Endothelial cell of hepatic sinusoid (primary cell): ENCODE results near the gene HOXB7.

Experiments used
- in situ Hi-C: cut with HindIII; loops from 2 replicates; pipeline ENCODE4 v1.10.0; 2017; ENCODE audit warnings: low sequenced_read_pairs

The HOXB7 gene

GRCh38 chr17:48597528-48597777 lies 13.4 kb downstream of the HOXB7 start:
- in situ Hi-C loops, result no loop called here

GRCh38 chr17:48596735-48597527 lies 13.9 kb downstream of the HOXB7 start:
- in situ Hi-C loops, result no loop called here

GRCh38 chr17:48596000-48596734 lies 14.7 kb downstream of the HOXB7 start:
- in situ Hi-C loops, result no loop called here

- in situ Hi-C loops, result no loop called here
Measured at GRCh38 chr17:48595278-48595999, 15.4 kb downstream of the HOXB7 start.

- in situ Hi-C loops, result no loop called here
Measured at GRCh38 chr17:48594538-48595277, 16.1 kb downstream of the HOXB7 start.

- in situ Hi-C loops, result no loop called here
Measured at GRCh38 chr17:48593840-48594537, 16.8 kb downstream of the HOXB7 start.

- in situ Hi-C loops, result no loop called here
Measured at GRCh38 chr17:48593126-48593829, 17.5 kb downstream of the HOXB7 start, which contains the start of gene HOXB5. Gene HOXB5, minus strand, starts transcription at chr17:48593779. Its CDS starts 97 bp downstream, at chr17:48593682.

- in situ Hi-C loops, result no loop called here
Measured at GRCh38 chr17:48592577-48592976, 18.2 kb downstream of the HOXB7 start.

- in situ Hi-C loops, result no loop called here
Measured at GRCh38 chr17:48592057-48592514, 18.7 kb downstream of the HOXB7 start.

GRCh38 chr17:48591255-48592056 lies 19.4 kb downstream of the HOXB7 start:
- in situ Hi-C loops, result no loop called here

- in situ Hi-C loops, result no loop called here
Measured at GRCh38 chr17:48590607-48591161, 20.1 kb downstream of the HOXB7 start.

- in situ Hi-C loops, result no loop called here
Measured at GRCh38 chr17:48589831-48590606, 20.8 kb downstream of the HOXB7 start, which contains the start of gene HOXB3. Gene HOXB3, minus strand, starts transcription at chr17:48590241. Its CDS starts 37,767 bp downstream, at chr17:48552474.

GRCh38 chr17:48589060-48589830 lies 21.6 kb downstream of the HOXB7 start:
- in situ Hi-C loops, result no loop called here

- in situ Hi-C loops, result no loop called here
Measured at GRCh38 chr17:48588528-48588927, 22.3 kb downstream of the HOXB7 start.

GRCh38 chr17:48588074-48588415 lies 22.8 kb downstream of the HOXB7 start:
- in situ Hi-C loops, result no loop called here

- in situ Hi-C loops, result no loop called here
Measured at GRCh38 chr17:48587276-48588073, 23.3 kb downstream of the HOXB7 start.
